OCI-LY1 (cell line): ENCODE measurements around the gene PTPRT.

Experiments
- EZH2 ChIP-seq: fragments of 200-600 bp; sonication (generic), shearing (Covaris generic); IDR thresholded peaks from 2 replicates; pipeline ENCODE4 v1.8.0; 2017; ENCODE audit warnings: borderline replicate concordance, mixed run types, mild to moderate bottlenecking, antibody characterized with exemption, low read length, moderate library complexity, mixed read lengths
- TF ChIP-seq, protein P1 (sequence below): fragments of 200-600 bp; sonication (generic), shearing (Covaris generic); IDR thresholded peaks from 2 replicates; pipeline ENCODE4 v1.5.1; 2017; ENCODE audit warnings: mild to moderate bottlenecking, antibody characterized with exemption, low read length, moderate library complexity, mixed read lengths

DNA sequence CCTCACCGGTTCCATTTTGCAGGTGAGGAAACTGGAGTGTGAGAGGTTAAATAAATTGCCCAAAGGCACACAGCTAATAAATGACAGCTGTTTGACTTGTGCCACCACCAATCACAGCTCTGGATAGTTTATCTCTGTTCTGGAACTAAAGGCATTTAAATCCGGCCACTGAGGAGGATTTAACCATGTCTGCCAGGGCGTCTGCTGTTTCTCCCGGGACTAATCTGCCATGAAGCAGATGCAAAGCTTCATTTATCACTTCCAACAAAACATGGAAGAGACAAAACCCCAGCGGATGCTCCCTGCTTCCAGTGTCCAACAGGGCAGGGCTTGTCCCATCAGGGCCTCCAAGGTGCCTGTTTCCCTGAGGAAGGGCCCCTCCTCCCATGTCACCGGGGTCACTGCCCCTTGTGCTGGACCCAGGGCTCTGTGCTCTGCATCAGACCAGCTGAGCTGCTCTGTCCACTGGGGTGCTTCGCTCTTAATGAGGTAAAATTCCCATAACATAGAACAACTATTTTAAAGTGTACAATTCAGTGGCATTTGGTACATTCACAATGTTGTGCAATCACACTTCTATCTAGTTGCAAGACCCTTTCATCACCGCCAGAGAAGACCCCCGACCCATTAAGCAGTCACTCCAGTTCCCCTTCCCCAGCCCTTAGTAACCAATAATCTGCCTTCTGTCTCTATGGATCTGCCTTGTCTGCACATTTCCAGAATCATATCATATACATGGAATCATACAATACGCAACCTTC lies 244.3 kb downstream of the PTPRT start:
- TF ChIP-seq, protein P1, sequence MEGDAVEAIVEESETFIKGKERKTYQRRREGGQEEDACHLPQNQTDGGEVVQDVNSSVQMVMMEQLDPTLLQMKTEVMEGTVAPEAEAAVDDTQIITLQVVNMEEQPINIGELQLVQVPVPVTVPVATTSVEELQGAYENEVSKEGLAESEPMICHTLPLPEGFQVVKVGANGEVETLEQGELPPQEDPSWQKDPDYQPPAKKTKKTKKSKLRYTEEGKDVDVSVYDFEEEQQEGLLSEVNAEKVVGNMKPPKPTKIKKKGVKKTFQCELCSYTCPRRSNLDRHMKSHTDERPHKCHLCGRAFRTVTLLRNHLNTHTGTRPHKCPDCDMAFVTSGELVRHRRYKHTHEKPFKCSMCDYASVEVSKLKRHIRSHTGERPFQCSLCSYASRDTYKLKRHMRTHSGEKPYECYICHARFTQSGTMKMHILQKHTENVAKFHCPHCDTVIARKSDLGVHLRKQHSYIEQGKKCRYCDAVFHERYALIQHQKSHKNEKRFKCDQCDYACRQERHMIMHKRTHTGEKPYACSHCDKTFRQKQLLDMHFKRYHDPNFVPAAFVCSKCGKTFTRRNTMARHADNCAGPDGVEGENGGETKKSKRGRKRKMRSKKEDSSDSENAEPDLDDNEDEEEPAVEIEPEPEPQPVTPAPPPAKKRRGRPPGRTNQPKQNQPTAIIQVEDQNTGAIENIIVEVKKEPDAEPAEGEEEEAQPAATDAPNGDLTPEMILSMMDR, result no peak
- TF ChIP-seq EZH2, result no peak
